PC-3 (cell line): ENCODE results near the gene EPHB1.

Experiments used
- EZH2 ChIP-seq: fragments of 300-600 bp; sonication (generic); IDR thresholded peaks from one replicate; pipeline ENCODE4 v1.6.1; 2017; ENCODE audit warnings: antibody characterized with exemption, mild to moderate bottlenecking, low read length; ENCODE audit not compliant: unreplicated experiment
- EZH2phosphoT487 ChIP-seq: fragments of 300-600 bp; sonication (generic); IDR thresholded peaks from 2 replicates; pipeline ENCODE4 v1.6.1; 2018; ENCODE audit warnings: mild to moderate bottlenecking, antibody characterized with exemption, low read length, borderline replicate concordance
- TF ChIP-seq, protein P1 (sequence below): fragments of 300-600 bp; sonication (generic); conservative IDR thresholded peaks from 2 replicates; pipeline ENCODE4 v1.5.1; 2017; ENCODE audit warnings: antibody characterized with exemption, low read depth, mild to moderate bottlenecking, low read length

GRCh38 chr3:134892761-134893160 lies 97.7 kb downstream of the EPHB1 start:
- TF ChIP-seq EZH2phosphoT487: no peak
- no peak for TF ChIP-seq EZH2
- TF ChIP-seq, protein P1, sequence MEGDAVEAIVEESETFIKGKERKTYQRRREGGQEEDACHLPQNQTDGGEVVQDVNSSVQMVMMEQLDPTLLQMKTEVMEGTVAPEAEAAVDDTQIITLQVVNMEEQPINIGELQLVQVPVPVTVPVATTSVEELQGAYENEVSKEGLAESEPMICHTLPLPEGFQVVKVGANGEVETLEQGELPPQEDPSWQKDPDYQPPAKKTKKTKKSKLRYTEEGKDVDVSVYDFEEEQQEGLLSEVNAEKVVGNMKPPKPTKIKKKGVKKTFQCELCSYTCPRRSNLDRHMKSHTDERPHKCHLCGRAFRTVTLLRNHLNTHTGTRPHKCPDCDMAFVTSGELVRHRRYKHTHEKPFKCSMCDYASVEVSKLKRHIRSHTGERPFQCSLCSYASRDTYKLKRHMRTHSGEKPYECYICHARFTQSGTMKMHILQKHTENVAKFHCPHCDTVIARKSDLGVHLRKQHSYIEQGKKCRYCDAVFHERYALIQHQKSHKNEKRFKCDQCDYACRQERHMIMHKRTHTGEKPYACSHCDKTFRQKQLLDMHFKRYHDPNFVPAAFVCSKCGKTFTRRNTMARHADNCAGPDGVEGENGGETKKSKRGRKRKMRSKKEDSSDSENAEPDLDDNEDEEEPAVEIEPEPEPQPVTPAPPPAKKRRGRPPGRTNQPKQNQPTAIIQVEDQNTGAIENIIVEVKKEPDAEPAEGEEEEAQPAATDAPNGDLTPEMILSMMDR: no peak
